Heart left ventricle (tissue), 16 donors: ENCODE measurements around the gene CAMKMT. TPM values are rescaled to one million over a fixed set of nuclear protein-coding genes. Genes with fewer than 3 reads are reported as not detected.

Experiments used
- ATAC-seq, 4 donors: fragments of 200-7000 bp; cut with Tn5 transposase; one replicate each; pipeline ENCODE4 v1.9.1; 2020 to 2022; ENCODE audit warnings: moderate library complexity in 4 of 4, mild to moderate bottlenecking in 3 of 4, moderate number of reproducible peaks in 1 of 4
- DNase-seq, 5 donors: peaks; one replicate each; pipeline ENCODE4 v3.0.0-alpha.2; 2020
- H3K27ac ChIP-seq, 12 donors: fragments of 200-600 bp; sonication (generic) in 4 of 12; one replicate each; pipeline versions ENCODE4 v1.5.0 to v1.8.0; 2016 to 2022; ENCODE audit warnings: mild to moderate bottlenecking in 2 of 12
- H3K27me3 ChIP-seq, 9 donors: fragments of 200-600 bp; sonication (generic) in 2 of 9; one replicate each; pipeline versions ENCODE4 v1.5.1 to v1.8.0; 2016 to 2022; ENCODE audit warnings: mild to moderate bottlenecking in 3 of 9
- H3K36me3 ChIP-seq, 9 donors: fragments of 200-600 bp; sonication (generic) in 2 of 9; one replicate each; pipeline versions ENCODE4 v1.5.0 to v1.8.0; 2018 to 2022; ENCODE audit warnings: mild to moderate bottlenecking in 2 of 9
- H3K4me1 ChIP-seq, 12 donors: fragments of 200-600 bp; sonication (generic) in 4 of 12; one replicate each; pipeline versions ENCODE4 v1.5.0 to v1.8.0; 2016 to 2022; ENCODE audit warnings: mild to moderate bottlenecking in 3 of 12
- H3K4me3 ChIP-seq, 12 donors: fragments of 200-600 bp; sonication (generic) in 4 of 12; one replicate each; pipeline versions ENCODE4 v1.5.0 to v1.8.0; 2017 to 2022; ENCODE audit warnings: mild to moderate bottlenecking in 9 of 12, moderate library complexity in 4 of 12
- H3K9me3 ChIP-seq, 12 donors: fragments of 200-600 bp; sonication (generic) in 4 of 12; one replicate each; pipeline versions ENCODE4 v1.5.0 to v1.8.0; 2016 to 2022; ENCODE audit warnings: mild to moderate bottlenecking in 1 of 12
- POLR2A ChIP-seq, 2 donors: fragments of 450-650 bp; IDR thresholded peaks; one replicate each; pipeline ENCODE4 v1.6.1; 2017; ENCODE audit warnings: antibody characterized with exemption in 2 of 2, mild to moderate bottlenecking in 2 of 2, moderate library complexity in 2 of 2
- WGBS, 4 donors: extraction: QIAGEN DNeasy Blood & Tissue Kit in 2 of 4; methylation state at CpG; one replicate each; pipeline versions ENCODE4 v1.1.5 to v1.1.7; 2013 to 2018; 5-methylcytosine and 5-hydroxymethylcytosine counted together
- intact Hi-C, 10 donors: fragments of 100-400 bp; cut with DNase I; formaldehyde crosslinking; loops; one replicate each; pipeline versions ENCODE4 v1.11.1 to v1.14.2; 2022
- polyA plus RNA-seq, 2 donors: library from polyadenylated mRNA; stranded (reverse); fragments of 200-250 nt; gene quantifications; one replicate each; pipeline ENCODE4 v1.2.3, GENCODE V29; 2013
- total RNA-seq, 9 donors: library from RNA; depleted of rRNA in 2 of 9; stranded (reverse); fragments of >200 nt in 2 of 9; fragmentation: NEBNext Ultra II Directional in 3 of 9; extraction: Animal tissue kit (Norgen Biotek cat#: 25700) in 3 of 9; gene quantifications; one replicate each; pipeline versions ENCODE4 v1.1.0 to v1.2.4, GENCODE V29; 2016 to 2023
- TF ChIP-seq, protein P1 (sequence below), 12 donors: fragments of 200-600 bp; sonication (generic) in 4 of 12; IDR thresholded peaks; one replicate each; pipeline versions ENCODE4 v1.5.0 to v1.8.0; 2018 to 2022; ENCODE audit warnings: antibody characterized with exemption in 12 of 12, mild to moderate bottlenecking in 5 of 12
- donor health status: ischemic (EF 13 %, LVEDD 7.1; RV severe dilation, severe dysfunction).
- donor health status: healthy with polysubstance abuse.
- donor health status: DM: no; HTN: yes; CAD: no.
- donor health status: DM: no; HTN: no; CAD: no.
- donor health status: ischemic (EF 25% LVEDD 6.9; RV normal size, moderate dysfunction).
- donor health status: ischemic (EF 25% LVEDD 5.7; RV mildly dilated, moderate dysfunction).
- donor health status: healthy.
- donor health status: DM: yes; HTN: yes; CAD: no.
- donor health status: ischemic (EF 35%, LVEDD 5.7; RV mildly dilated, moderate dysfunction).
- donor health status: nonischemic (EF 11% LVEDD 7.7; RV severe dilation, severe dysfunction).
- donor health status: DM: yes; HTN: yes; CAD: no.
- donor health status: PGD.
- donor health status: ischemic (EF 29% LVEDD 5.4; RV normal size, mild dysfunction).
- donor health status: nonischemic (EF 23%, LVEDD 6.1; RV moderate dilation, normal function).

Gene CAMKMT
- total and polyA plus RNA-seq, 11 donors: 2.5 to 10.1 (median 4.4) TPM

DNA sequence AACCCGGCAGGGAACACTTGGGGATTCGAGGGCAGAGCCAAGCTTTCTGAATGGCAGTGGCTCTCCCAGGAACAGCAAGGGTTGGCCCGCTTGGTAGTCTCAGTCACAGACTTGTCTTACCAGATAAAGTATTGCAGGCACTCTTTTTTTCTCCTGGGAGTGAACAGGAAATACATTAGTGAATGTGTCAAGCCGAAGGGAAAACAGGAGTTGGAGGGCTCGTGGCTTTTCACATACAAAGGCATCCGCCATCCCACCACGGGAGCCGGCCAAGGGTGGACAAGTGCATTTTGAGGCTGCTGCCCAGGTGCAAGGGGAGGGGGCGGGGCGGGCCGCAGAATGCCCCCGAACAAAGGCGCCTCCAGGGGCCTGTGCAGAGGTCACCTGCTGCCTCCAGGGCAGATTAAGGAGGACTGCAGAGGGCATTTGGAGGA lies 416.5 kb downstream of the CAMKMT start:
- whole genome bisulfite sequencing, 4 donors: 30 to 40% (median 36%) methylated on average over 13 of the region's 13 CpGs
- intact Hi-C loops: no loop called here
- peak overlapping the region in 2 of 12 donors; percentile 17 to 27 for H3K4me3 ChIP-seq
- TF ChIP-seq POLR2A (IDR thresholded peaks at IDR 0.05): no peak
- TF ChIP-seq, protein P1, sequence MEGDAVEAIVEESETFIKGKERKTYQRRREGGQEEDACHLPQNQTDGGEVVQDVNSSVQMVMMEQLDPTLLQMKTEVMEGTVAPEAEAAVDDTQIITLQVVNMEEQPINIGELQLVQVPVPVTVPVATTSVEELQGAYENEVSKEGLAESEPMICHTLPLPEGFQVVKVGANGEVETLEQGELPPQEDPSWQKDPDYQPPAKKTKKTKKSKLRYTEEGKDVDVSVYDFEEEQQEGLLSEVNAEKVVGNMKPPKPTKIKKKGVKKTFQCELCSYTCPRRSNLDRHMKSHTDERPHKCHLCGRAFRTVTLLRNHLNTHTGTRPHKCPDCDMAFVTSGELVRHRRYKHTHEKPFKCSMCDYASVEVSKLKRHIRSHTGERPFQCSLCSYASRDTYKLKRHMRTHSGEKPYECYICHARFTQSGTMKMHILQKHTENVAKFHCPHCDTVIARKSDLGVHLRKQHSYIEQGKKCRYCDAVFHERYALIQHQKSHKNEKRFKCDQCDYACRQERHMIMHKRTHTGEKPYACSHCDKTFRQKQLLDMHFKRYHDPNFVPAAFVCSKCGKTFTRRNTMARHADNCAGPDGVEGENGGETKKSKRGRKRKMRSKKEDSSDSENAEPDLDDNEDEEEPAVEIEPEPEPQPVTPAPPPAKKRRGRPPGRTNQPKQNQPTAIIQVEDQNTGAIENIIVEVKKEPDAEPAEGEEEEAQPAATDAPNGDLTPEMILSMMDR (IDR thresholded peaks at IDR 0.05): no peak
- ATAC-seq: peak in 1 of 4 donors; percentile 47
- H3K27ac ChIP-seq: no peak overlapping the region
- H3K27me3 ChIP-seq: peaks cover 0 to 14% (median 0%) of the 10 kb centered on the region in 9 donors
- no peaks in the 10 kb centered on the region for H3K36me3 ChIP-seq
- peaks cover 0 to 22% (median 0%) of the 10 kb centered on the region in 12 donors for H3K9me3 ChIP-seq
- no peak for DNase-seq
- peaks cover 0 to 12% (median 0%) of the 10 kb centered on the region in 12 donors for H3K4me1 ChIP-seq

GRCh38 chr2:44778671-44779476 lies 417.1 kb downstream of the CAMKMT start:
- no peak for TF ChIP-seq POLR2A (IDR thresholded peaks at IDR 0.05)
- TF ChIP-seq, protein P1 (IDR thresholded peaks at IDR 0.05): no peak
- WGBS, 4 donors: 61 to 80% (median 74%) methylated on average over 20 of the region's 20 CpGs
- peaks cover 0 to 9% (median 0%) of the 10 kb centered on the region in 9 donors for H3K27me3 ChIP-seq
- peaks cover 0 to 12% (median 0%) of the 10 kb centered on the region in 12 donors for H3K4me1 ChIP-seq
- no peaks in the 10 kb centered on the region for H3K36me3 ChIP-seq
- intact Hi-C loops: no loop called here
- no peak overlapping the region for H3K27ac ChIP-seq
- H3K4me3 ChIP-seq: no peak overlapping the region
- ATAC-seq (no peak), DNase-seq (no peak)
- peaks cover 0 to 22% (median 0%) of the 10 kb centered on the region in 12 donors for H3K9me3 ChIP-seq

- Histone ChIP-seq H3K9me3 (peaks cover 0 to 22% (median 0%) of the 10 kb centered on the region in 12 donors), H3K4me1 (peaks cover 0 to 12% (median 0%) of the 10 kb centered on the region in 12 donors), H3K4me3 (no peak overlapping the region), H3K27me3 (peaks cover 0 to 8% (median 0%) of the 10 kb centered on the region in 9 donors), H3K36me3 (no peaks in the 10 kb centered on the region), H3K27ac (no peak overlapping the region)
- intact Hi-C loops: no loop called here
- TF ChIP-seq, protein P1 (IDR thresholded peaks at IDR 0.05): no peak
- TF ChIP-seq POLR2A (IDR thresholded peaks at IDR 0.05): no peak
- DNase-seq (no peak), ATAC-seq (no peak)
- WGBS, 4 donors: 80 to 100% (median 93%) methylated on average over 2 of the region's 2 CpGs
Observed at GRCh38 chr2:44779793-44780192, 418.0 kb downstream of the CAMKMT start.

- 88 to 94% (median 91%) methylated on average over 7 of the region's 7 CpGs for WGBS, 4 donors
- ATAC-seq: no peak
- intact Hi-C loops: no loop called here
- DNase-seq: no peak
- TF ChIP-seq, protein P1 (IDR thresholded peaks at IDR 0.05): no peak
- no peak overlapping the region for H3K4me3 ChIP-seq
- peaks cover 0 to 22% (median 0%) of the 10 kb centered on the region in 12 donors for H3K9me3 ChIP-seq
- H3K27ac ChIP-seq: no peak overlapping the region
- H3K4me1 ChIP-seq: peaks cover 0 to 12% (median 0%) of the 10 kb centered on the region in 12 donors
- H3K36me3 ChIP-seq: no peaks in the 10 kb centered on the region
- peaks cover 0 to 8% (median 0%) of the 10 kb centered on the region in 9 donors for H3K27me3 ChIP-seq
Observed at GRCh38 chr2:44780406-44780805, 418.7 kb downstream of the CAMKMT start.
